ENCODE results near the gene SCN3A. TPM values are rescaled to one million over a fixed set of nuclear protein-coding genes. Genes with fewer than 3 reads are reported as not detected.

Gene SCN3A
- total and polyA plus RNA-seq, 2 of the 4 experiments (the other 2 are of a cell fraction): 0.26 to 0.90 TPM

DNA sequence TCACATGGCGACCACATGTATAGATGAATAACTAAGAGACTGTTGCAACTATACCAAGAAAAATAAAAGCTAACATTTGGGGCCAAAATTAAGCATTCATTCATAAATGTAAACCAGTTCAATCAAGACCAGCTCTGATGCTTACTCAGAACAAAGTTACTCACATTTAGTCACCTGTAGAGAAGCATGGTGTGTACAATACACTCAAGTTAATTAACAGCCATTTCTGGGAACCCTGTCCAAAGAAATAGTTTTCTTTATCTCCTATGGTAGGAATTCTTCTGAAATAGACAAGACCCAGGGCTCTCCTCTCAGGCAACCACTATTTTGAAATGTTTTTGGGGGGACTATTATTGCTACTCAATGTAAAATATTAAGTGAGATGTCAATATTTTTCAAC lies 1.6 kb downstream of the SCN3A start:
- H3K9me1 ChIP-seq (ENCODE audit: insufficient read depth, low read length): no peaks in the 10 kb centered on the region
- no peak overlapping the region for H2AK9ac ChIP-seq (replicated peaks; ENCODE audit: low read depth, low read length, poor library complexity)
- no peak overlapping the region for H4K8ac ChIP-seq (ENCODE audit: low read depth in 2 of 2, low read length in 2 of 2)
- no peak overlapping the region for H4K91ac ChIP-seq (ENCODE audit: insufficient read depth, low read depth, low read length)
- no peak overlapping the region for H2AK5ac ChIP-seq (ENCODE audit: low read depth, low read length)
- H3K14ac ChIP-seq (replicated peaks; ENCODE audit: low read depth, low read length): no peak overlapping the region
- ATAC-seq (ENCODE audit: low read depth) (no peak), DNase-seq (no peak)
- H3K4me2 ChIP-seq (ENCODE audit: low read depth, low read length): no peak overlapping the region
- no peaks in the 10 kb centered on the region for H3K36me3 ChIP-seq (ENCODE audit: control insufficient read depth, insufficient read depth, low read length)
- no TSS peak for BruUV-seq (replicated peaks)
- H4K20me1 ChIP-seq (ENCODE audit: insufficient read depth, low read length): no peaks in the 10 kb centered on the region
- H3K79me1 ChIP-seq (ENCODE audit: low read depth in 1 of 2, low read length in 2 of 2): no peaks in the 10 kb centered on the region
- H3K18ac ChIP-seq (ENCODE audit: low read depth, low read length): no peak overlapping the region
- intact Hi-C loops (cut with micrococcal nuclease) (no loop called here), dilution Hi-C loops (cut with HindIII; ENCODE audit: low sequenced_read_pairs, unreplicated experiment) (no loop called here), in situ Hi-C loops (cut with MboI; ENCODE audit: low sequenced_read_pairs) (loop anchor here (5.0 kb wide), 1 partner anchor 180 kb away; no protein-coding TSS in a partner anchor)
- CTCF ChIA-PET: interaction anchor here (4.5 kb wide), 1 partner anchor 186 kb away, joined by 99 read pairs; no protein-coding TSS in a partner anchor
- TF ChIP-seq RCOR1 (IDR thresholded peaks at IDR 0.05; ENCODE audit: insufficient replicate concordance, low read length): no peak
- no peak overlapping the region for H3K27ac ChIP-seq (ENCODE audit: insufficient read depth, low read length)
- no peak overlapping the region for H3K23ac ChIP-seq (ENCODE audit: low read depth, low read length)
- H2BK15ac ChIP-seq (ENCODE audit: low read depth, low read length): no peak overlapping the region
- POLR2A ChIA-PET (ENCODE audit: unreplicated experiment): no interaction called here
- no peak overlapping the region for H2BK20ac ChIP-seq (ENCODE audit: low read depth, low read length)
- no peak overlapping the region for H3K4me3 ChIP-seq (ENCODE audit: insufficient read depth, low read depth, low read length)
- H3K9ac ChIP-seq (ENCODE audit: low read depth, low read length): no peak overlapping the region
- H3K9me3 ChIP-seq (ENCODE audit: control insufficient read depth, insufficient read depth, low read length): no peaks in the 10 kb centered on the region
- H2BK120ac ChIP-seq (ENCODE audit: low read depth, low read length): no peak overlapping the region
- WGBS, 2 experiments (ENCODE audit: extremely low coverage in 2 of 2, insufficient read length in 1 of 2): no CpG with 5 or more reads among the region's 1 CpG
- no peak overlapping the region for H4K5ac ChIP-seq (ENCODE audit: low read depth, low read length)
- H2AFZ ChIP-seq (replicated peaks; ENCODE audit: low read length, poor library complexity): no peak overlapping the region
- no peaks in the 10 kb centered on the region for H3K4me1 ChIP-seq (ENCODE audit: control insufficient read depth, insufficient read depth, low read length)
- no peaks in the 10 kb centered on the region; the same call in 1 of the 2 replicates for H3K27me3 ChIP-seq (ENCODE audit: control insufficient read depth, insufficient read depth, low read length)
- no peak overlapping the region for H2BK5ac ChIP-seq (ENCODE audit: low read depth, low read length, poor library complexity, severe bottlenecking)
- no peak overlapping the region for H3K56ac ChIP-seq (ENCODE audit: extremely low read depth, insufficient read depth, low read length)
- H3K4ac ChIP-seq (ENCODE audit: low read depth, low read length): no peak overlapping the region

All from IMR-90 (cell line).